DND-41 (cell line): ENCODE data around the gene STAT4.

Source experiments
- ATAC-seq: fragments of 200-7000 bp; cut with Tn5 transposase; 3 replicates; pipeline ENCODE4 v1.9.1; 2021; ENCODE audit warnings: low read depth; ENCODE audit not compliant: insufficient read depth
- DNase-seq: peaks from one replicate; pipeline ENCODE4 v3.0.0-alpha.2; 2020
- H2AFZ ChIP-seq: 2 replicates; pipeline ENCODE4 v1.6.0; 2012; ENCODE audit warnings: low read depth, low read length
- H3K27ac ChIP-seq: 2 replicates; pipeline ENCODE4 v1.5.1; 2012; ENCODE audit warnings: low read length, inconsistent platforms
- H3K27me3 ChIP-seq: fragments of 200-600 bp; sonication (generic); 2 replicates; pipeline ENCODE4 v1.6.0; 2012; ENCODE audit warnings: low read length, mild to moderate bottlenecking, inconsistent platforms; ENCODE audit not compliant: insufficient read depth, poor library complexity
- H3K36me3 ChIP-seq: 2 replicates; pipeline ENCODE4 v1.5.1; 2012; ENCODE audit warnings: low read length, inconsistent platforms; ENCODE audit not compliant: insufficient read depth
- H3K4me1 ChIP-seq: 2 replicates; pipeline ENCODE4 v1.5.1; 2012; ENCODE audit warnings: mild to moderate bottlenecking, low read length; ENCODE audit not compliant: insufficient read depth
- H3K4me2 ChIP-seq: 2 replicates; pipeline ENCODE4 v1.6.0; 2012; ENCODE audit warnings: mild to moderate bottlenecking, moderate library complexity, low read length, inconsistent platforms; ENCODE audit not compliant: insufficient read depth
- H3K4me3 ChIP-seq, 2 experiments: fragments of 200-600 bp in 1 of 2; shearing (Covaris generic) in 1 of 2; 2 replicates each; pipeline ENCODE4 v1.5.1; 2012 to 2016; ENCODE audit warnings: inconsistent platforms in 2 of 2, low read length in 2 of 2, mild to moderate bottlenecking in 2 of 2, low read depth in 1 of 2, moderate library complexity in 1 of 2
- H3K79me2 ChIP-seq: 2 replicates; pipeline ENCODE4 v1.6.0; 2012; ENCODE audit warnings: low read length, inconsistent platforms; ENCODE audit not compliant: insufficient read depth
- H3K9ac ChIP-seq: 2 replicates; pipeline ENCODE4 v1.6.0; 2012; ENCODE audit warnings: low read depth, mild to moderate bottlenecking, inconsistent platforms, low read length, moderate library complexity
- H3K9me3 ChIP-seq: 2 replicates; pipeline ENCODE4 v1.5.1; 2012; ENCODE audit warnings: low read length, moderate library complexity, mild to moderate bottlenecking, inconsistent platforms; ENCODE audit not compliant: insufficient read depth, severe bottlenecking
- H4K20me1 ChIP-seq: 2 replicates; pipeline ENCODE4 v1.6.0; 2012; ENCODE audit warnings: low read length; ENCODE audit not compliant: insufficient read depth
- EZH2 ChIP-seq: IDR thresholded peaks from 3 replicates; pipeline ENCODE4 v1.6.1; 2012; ENCODE audit warnings: borderline replicate concordance, low read depth, mild to moderate bottlenecking, moderate library complexity, low read length, inconsistent platforms; ENCODE audit not compliant: severe bottlenecking
- TF ChIP-seq, protein P1 (sequence below): IDR thresholded peaks from 2 replicates; pipeline ENCODE4 v1.5.1; 2012; ENCODE audit warnings: borderline replicate concordance, low read length, moderate library complexity, mild to moderate bottlenecking; ENCODE audit not compliant: poor library complexity, severe bottlenecking; ENCODE audit errors: extremely low read depth

The STAT4 gene

DNA sequence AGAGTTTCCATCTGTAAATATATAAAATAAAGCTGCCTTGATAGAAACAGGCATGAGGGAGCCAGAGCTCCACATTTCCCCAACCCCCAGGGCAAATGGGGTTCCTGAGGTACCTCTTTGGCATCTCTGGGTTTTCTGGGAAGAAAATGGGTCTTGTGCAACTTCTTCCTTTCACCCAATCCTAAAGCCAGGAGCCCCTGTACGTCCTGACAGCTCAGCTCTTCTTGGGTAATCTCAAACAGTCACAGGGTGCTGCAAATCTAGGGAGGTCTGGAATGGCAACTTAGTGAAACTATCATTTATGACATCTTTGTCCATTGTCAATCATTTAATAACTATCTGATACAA is 100.2 kb downstream of the STAT4 start:
- Histone ChIP-seq H3K9me3 (no peaks in the 10 kb centered on the region), H3K79me2 (no peaks in the 10 kb centered on the region), H3K9ac (no peak overlapping the region), H4K20me1 (no peaks in the 10 kb centered on the region), H3K4me3 (no peak overlapping the region), H3K27ac (peak overlapping the region; percentile 78; the same call in 1 of the 2 replicates), H3K4me1 (peaks cover 22% of the 10 kb centered on the region), H3K4me2 (no peak overlapping the region), H2AFZ (no peak overlapping the region), H3K36me3 (no peaks in the 10 kb centered on the region), H3K27me3 (no peaks in the 10 kb centered on the region)
- DNase-seq (no peak), ATAC-seq (no peak)
- TF ChIP-seq, protein P1, sequence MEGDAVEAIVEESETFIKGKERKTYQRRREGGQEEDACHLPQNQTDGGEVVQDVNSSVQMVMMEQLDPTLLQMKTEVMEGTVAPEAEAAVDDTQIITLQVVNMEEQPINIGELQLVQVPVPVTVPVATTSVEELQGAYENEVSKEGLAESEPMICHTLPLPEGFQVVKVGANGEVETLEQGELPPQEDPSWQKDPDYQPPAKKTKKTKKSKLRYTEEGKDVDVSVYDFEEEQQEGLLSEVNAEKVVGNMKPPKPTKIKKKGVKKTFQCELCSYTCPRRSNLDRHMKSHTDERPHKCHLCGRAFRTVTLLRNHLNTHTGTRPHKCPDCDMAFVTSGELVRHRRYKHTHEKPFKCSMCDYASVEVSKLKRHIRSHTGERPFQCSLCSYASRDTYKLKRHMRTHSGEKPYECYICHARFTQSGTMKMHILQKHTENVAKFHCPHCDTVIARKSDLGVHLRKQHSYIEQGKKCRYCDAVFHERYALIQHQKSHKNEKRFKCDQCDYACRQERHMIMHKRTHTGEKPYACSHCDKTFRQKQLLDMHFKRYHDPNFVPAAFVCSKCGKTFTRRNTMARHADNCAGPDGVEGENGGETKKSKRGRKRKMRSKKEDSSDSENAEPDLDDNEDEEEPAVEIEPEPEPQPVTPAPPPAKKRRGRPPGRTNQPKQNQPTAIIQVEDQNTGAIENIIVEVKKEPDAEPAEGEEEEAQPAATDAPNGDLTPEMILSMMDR, result no peak
- TF ChIP-seq EZH2, result no peak

DNA sequence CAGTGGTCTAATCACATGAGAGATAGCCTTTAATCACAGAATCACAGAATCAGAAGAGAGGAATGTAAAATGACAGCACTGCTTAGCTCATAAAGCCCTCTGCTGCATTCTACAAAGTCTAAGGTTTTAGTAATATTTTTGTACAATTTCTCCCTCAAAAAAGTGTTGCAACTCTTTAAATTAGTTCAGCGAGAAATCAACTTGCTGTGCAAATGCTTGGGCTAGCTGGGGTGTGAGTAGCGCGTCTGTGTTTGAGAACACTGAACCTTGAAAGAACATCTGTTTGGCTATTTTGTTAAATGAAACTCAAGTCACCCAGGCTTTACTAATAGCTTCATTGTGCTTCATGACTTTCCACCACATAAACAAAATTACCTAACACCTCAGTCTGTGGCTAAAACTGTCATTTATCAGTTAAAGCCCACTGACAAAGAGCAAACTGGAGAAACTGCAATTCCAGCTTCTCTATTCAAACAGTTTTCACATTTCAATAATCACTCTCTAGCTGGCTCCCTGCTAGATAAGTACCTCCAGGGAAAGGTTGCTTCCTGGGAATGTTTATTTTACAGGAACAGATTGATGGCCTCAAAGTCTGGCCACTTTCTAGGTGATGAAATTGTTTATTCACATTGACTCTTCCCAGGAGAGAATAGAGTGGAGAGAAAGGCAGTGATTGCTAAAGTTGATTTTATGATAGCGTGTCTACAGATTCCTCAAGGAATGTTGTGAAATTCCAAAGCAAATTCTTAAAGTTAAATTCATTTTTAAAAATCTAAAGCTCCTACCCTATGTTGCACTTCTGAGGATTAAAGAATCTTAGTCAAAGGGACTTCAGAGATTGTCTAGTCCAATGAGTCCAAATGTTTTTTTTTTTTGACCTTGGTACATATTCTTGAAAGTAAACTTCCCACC is 100.8 kb downstream of the STAT4 start:
- Histone ChIP-seq H3K9me3 (no peaks in the 10 kb centered on the region), H3K27ac (no peak overlapping the region), H3K27me3 (no peaks in the 10 kb centered on the region), H3K4me1 (peaks cover 22% of the 10 kb centered on the region), H3K4me2 (no peak overlapping the region), H3K79me2 (no peaks in the 10 kb centered on the region), H2AFZ (no peak overlapping the region), H3K36me3 (no peaks in the 10 kb centered on the region), H3K4me3 (no peak overlapping the region), H3K9ac (no peak overlapping the region), H4K20me1 (no peaks in the 10 kb centered on the region)
- DNase-seq (no peak), ATAC-seq (no peak)
- TF ChIP-seq EZH2, result no peak

DNA sequence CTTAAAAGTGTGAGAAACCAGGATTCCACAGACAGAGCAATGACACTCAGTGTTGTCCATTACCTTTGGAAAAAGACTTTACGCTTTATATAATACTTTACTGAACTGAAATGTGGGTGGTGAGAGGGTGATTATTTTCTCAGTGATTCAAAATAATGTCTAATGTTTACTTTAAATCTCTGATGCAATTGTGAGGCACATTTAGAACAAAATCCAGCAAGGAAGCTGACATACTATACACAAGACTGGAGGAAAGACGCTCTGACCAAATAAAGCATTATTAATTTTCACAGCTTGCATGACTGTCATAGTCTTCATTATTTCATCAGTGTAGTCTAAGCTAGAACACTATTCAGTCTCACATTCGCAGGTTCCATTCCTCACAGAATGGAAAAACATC is 102.7 kb downstream of the STAT4 start:
- no peak for TF ChIP-seq EZH2
- TF ChIP-seq, protein P1, result no peak
- H3K27me3 ChIP-seq, result no peaks in the 10 kb centered on the region
- no peaks in the 10 kb centered on the region for H3K36me3 ChIP-seq
- H3K27ac ChIP-seq, result no peak overlapping the region
- no peak overlapping the region for H2AFZ ChIP-seq
- ATAC-seq (no peak), DNase-seq (no peak)
- peaks cover 19% of the 10 kb centered on the region for H3K4me1 ChIP-seq
- H3K9ac ChIP-seq, result no peak overlapping the region
- no peaks in the 10 kb centered on the region for H3K9me3 ChIP-seq
- H3K4me3 ChIP-seq, result no peak overlapping the region
- no peaks in the 10 kb centered on the region for H3K79me2 ChIP-seq
- no peaks in the 10 kb centered on the region for H4K20me1 ChIP-seq
- no peak overlapping the region for H3K4me2 ChIP-seq

DNA sequence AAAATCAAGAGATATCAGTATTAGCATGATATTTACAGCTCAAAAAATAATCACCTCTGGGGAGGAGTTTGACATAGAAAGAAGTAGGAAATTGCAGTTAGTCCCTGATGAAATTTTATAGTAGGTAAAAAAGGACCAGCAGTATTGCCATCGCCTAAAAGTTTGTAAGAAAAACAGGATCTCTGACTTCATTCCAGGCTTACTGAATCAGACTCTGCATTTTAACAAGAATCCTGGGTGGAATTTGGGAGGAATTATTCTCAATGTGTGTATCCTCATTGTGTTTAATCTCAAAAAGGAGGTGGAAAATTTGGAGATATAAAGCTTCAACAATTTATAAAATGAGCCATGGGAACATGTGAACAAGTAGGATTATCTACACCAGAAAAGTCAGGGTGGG is 105.7 kb downstream of the STAT4 start:
- H3K79me2 ChIP-seq, result no peaks in the 10 kb centered on the region

More for the DNA sequence above, 105.7 kb downstream of the STAT4 start:
- Histone ChIP-seq H3K4me3 (no peak overlapping the region), H3K4me1 (no peaks in the 10 kb centered on the region), H2AFZ (no peak overlapping the region), H3K27me3 (no peaks in the 10 kb centered on the region), H3K27ac (no peak overlapping the region), H4K20me1 (no peaks in the 10 kb centered on the region), H3K9ac (no peak overlapping the region), H3K4me2 (no peak overlapping the region), H3K36me3 (no peaks in the 10 kb centered on the region), H3K9me3 (no peaks in the 10 kb centered on the region)
- DNase-seq (no peak), ATAC-seq (no peak)
- TF ChIP-seq, protein P1, result no peak
- no peak for TF ChIP-seq EZH2
